NCI-H82 (cell line): ENCODE measurements around the gene FARS2.
"Not testable (repeated sequence)": the region's sequence is repeated elsewhere in the genome, so short reads cannot be mapped to it uniquely, and the experiment has no call there.

Experiments
- DNase-seq: peaks from one replicate; lab custom pipeline; 2025; lab: John Stamatoyannopoulos, UW

Gene FARS2

GRCh38 chr6:5765141-5765760, 503.9 kb downstream of the FARS2 start:
- DNase-seq: peak; percentile 33

DNA sequence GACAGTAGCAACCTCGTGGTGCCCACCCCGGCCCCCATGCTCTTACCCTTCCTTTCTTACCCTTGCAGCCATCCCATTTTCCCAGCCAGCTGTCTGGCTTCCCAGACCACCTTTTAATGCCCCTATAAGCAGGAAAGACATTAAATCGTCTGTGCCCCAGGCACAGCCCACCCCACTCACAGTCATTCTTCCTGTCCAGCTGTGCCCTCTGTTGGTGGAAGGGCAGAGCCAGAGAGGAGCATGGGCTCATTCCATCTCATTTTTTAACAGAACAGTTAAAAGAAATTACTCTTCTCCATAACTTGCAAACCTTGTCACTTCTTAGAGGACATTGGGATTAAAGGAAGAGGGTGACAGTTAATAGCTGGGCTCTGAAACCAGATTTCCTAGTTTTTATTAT, 504.9 kb downstream of the FARS2 start:
- peak; percentile 79 for DNase-seq

- no peak for DNase-seq
Observed at GRCh38 chr6:5767471-5767870, 506.2 kb downstream of the FARS2 start.

DNA sequence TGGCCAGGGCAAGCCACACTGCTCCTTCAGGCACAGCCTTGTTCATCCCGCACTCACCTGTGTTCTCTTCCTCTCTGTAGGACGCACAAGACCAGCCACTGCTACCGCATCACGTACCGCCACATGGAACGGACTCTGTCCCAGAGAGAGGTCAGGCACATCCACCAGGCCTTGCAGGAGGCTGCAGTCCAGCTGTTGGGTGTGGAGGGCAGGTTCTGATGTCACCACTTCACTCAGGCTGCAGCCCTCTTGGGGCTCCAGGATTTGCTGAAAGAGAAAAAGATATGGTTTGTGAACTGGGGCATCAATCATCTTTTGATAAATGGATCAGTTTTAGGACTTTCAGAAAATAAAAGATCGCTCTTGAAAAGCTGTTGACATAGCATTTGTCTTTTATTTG, 509.9 kb downstream of the FARS2 start:
- DNase-seq: no peak

GRCh38 chr6:5771759-5772390, 510.6 kb downstream of the FARS2 start:
- DNase-seq: no peak

DNA sequence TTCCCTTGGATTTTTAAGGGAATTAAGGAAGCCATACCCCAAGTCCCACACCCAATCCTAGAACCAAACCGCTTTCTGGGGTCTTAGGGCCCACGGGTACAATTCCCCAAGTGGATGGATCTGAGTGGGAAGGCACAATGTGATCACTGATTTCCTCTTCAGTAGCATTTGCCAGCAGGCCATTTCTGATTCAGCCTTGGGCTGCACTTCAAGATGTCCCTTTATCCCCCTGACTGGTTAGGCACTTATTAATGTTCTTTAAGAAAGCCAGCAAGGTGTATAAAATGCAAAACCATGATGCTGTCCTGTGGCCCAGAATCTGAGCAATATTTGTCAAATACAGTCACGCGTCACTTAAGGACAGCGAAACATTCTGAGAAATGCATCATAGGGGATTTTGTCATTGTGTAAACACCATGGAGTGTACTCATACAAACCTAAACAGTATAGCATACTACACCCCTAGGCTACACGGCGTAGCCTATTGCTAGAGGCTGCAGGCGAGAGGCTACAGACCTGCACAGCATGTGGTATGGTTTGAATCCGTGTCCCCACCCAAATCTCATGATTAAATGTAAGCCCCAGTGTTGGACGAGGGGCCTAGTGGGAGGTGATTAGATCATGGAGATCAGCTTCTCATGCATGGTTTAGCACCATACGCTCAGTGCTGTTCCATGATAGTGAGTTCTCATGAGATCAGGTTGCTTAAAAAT, 511.3 kb downstream of the FARS2 start:
- DNase-seq: no peak

- DNase-seq: no peak
Observed at GRCh38 chr6:5776104-5776503, 514.8 kb downstream of the FARS2 start.

DNA sequence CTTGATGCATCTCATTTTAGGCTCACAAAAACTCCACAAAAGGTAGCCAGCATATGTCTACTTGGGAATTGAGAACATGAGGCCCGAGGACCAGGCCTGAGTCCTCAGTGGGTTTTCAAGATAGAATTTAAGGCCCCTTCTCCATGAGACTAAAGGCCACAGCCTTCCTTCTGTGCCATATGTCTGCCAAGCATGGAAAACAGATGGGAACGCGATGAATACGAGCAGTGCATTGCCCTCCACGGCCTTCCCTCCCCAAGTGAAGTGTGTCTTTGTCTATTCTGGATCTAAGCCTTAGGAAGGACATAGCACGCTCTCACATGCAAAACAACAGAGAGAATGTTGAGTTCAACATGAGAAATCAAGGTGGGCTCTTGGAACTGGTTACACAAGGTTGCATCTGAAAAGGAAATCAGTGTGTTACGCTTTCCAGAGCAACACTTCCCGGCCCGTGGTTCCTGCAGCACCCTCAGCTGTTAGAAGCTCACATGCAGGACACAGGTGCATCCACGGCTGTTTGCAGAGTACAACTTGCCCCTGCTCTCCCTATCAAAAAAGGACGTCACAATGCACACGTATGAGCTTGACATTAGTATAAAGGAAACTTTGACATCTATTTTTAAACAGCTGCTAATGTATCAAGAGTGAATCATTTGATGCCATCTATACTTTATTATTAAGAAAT, 515.5 kb downstream of the FARS2 start:
- DNase-seq: peak; percentile 48

DNA sequence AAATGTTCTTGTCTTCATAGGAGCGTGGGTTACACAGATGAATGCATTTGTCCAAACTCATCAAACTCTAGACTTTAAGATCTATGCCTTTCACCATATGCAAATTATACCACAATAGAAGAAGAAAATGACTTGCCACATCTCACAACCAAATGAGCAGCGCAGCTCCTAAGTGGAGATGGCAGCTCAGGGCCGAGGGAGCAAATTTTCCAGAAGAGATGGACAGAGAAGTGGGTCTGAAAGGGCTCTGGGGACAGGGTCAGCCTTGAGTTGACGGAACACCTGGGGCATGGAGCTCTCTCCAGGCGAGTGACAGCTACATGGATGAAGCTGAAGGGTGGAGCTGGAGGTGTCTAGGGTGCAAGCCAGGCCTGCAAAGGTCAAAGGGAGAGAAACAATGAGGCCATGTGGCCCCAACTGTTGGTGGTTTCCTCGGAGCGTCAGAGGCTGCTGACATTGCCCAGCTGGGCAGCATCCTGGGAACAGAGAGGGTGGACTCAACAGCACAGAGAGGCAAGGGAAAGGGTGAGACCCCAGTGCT, 517.1 kb downstream of the FARS2 start:
- no peak for DNase-seq

GRCh38 chr6:5778906-5779305, 517.6 kb downstream of the FARS2 start:
- DNase-seq: no peak

GRCh38 chr6:5781019-5781418, 519.7 kb downstream of the FARS2 start:
- DNase-seq: no peak

GRCh38 chr6:5781966-5782556, 520.7 kb downstream of the FARS2 start:
- DNase-seq: no peak

DNA sequence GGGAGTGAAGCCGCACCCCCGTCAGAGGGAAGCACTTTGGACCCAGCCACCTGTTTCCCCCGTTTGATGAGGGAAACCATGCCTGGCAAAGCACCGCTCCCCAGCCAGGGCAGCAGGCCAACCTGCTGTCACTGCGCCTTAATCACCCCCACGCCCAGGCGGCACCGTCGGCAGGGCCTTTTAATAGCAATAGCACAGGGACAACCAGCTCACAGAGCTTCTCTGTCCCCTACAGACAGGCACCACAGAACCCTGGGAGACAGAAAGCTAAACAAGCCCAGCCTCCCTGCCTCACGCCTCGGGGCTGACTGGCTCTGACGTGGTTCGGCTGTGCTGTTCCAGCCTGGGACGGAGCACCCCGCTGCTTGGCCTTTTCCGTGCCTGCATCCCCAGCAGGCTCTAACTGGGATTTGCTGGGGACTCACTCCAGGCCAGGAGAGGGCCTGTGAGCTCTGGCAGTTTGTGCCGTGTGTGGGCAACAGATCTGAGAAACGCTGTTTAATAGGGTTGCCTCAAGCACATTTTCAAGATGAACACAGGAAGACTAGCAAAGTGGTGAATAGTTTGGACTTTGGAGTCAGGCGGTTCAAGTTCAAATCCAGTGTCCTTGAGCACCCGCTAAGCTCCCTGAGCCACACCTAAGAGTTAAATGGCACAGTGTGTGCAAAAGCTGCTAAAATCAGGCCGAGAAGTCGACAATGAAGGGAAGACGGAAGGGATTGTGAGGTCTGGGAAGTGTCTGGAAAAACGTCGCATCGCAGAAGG, 521.7 kb downstream of the FARS2 start:
- DNase-seq: peak; percentile 67

- DNase-seq: no peak
Observed at GRCh38 chr6:5783584-5784089, 522.3 kb downstream of the FARS2 start.

DNA sequence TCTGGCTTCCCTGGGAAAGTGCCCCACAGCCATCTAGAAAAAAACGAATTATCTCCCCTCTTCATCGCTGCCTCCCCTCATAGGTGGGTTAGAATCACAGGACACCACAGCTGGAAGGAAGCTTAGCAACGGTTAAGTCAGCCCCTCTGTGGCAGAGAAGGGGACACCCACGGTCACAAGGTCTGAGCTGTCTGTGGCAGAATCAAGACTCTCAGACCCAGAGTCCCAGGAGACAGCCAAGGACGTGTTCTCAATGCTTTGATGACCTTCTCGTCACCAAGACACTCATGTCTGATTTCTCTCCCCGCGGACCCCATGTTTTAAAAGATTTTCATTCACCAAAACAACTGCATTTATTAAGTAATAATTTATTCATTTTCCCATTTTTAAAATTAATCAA, 523.9 kb downstream of the FARS2 start:
- no peak for DNase-seq

- no peak for DNase-seq
Observed at GRCh38 chr6:5786321-5786968, 525.1 kb downstream of the FARS2 start.

DNA sequence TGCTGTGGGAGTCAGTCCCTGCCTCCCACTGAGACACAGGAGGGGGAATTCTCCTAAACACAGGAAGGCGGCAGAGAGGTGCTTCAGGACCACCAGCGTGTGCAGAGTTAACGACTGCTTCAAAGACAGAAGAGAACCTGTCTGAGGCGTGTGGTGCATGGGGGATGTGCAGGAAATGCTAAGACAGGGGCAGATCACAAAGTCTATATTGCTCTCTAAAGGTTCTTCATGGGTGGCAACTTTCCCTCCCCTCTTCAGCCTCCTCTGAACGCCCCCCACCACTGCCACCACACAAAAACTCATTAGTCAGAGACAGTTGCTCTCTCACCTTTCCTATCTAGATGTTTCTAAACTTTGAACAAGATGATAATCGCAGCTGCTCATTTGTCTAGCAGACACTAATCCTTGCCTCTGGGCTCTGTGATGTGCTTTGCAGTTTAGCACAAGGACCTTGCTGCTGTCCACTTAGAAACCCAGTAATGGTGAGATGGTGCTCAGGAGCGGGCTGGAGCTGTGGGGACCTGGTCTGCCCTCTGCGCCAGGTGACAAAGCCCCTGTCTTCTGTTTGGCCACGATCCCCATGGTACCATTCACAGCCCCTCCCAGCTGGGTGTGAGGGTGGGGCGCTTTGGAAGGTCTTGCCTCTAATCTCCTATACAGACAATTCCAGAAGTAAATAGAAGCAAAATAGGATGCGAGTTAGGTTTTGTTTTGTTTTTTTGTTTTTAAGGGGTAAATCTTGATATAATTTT, 525.8 kb downstream of the FARS2 start:
- peak; percentile 40 for DNase-seq

DNA sequence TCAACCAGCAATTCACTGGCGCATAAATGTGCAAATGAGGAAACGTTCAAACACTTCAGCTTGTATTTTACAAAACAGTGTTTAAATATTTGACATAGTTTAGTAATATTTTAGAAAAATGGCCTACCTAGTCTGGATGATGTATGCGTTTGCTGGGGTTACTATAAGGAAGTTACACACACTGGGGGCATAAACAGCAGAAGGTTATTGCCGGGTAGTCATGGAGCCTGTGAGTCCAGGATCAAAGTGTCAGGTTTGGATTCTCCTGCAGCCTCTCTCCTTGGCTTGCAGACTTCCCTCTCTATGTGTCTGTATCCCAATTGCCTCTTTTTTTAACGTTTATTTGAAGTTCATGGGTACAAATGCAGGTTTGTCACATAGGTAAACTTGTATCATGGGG, 528.1 kb downstream of the FARS2 start:
- DNase-seq: not testable (repeated sequence)

DNA sequence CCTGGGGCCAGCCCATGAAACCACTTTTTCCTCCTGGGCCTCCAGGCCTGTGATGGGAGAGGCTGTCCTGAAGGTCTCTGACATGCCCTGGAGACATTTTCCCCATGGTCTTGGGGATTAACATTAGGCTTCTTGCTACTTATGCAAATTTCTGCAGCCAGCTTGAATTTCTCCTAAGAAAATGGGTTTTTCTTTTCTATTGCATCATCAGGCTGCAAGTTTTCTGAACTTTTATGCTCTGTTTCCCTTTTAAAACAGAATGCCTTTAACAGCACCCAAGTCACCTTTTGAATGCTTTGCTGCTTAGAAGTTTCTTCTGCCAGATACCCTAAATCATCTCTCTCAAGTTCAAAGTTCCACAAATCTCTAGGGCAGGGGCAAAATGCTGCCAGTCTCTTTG, 535.2 kb downstream of the FARS2 start:
- DNase-seq: not testable (repeated sequence)

DNA sequence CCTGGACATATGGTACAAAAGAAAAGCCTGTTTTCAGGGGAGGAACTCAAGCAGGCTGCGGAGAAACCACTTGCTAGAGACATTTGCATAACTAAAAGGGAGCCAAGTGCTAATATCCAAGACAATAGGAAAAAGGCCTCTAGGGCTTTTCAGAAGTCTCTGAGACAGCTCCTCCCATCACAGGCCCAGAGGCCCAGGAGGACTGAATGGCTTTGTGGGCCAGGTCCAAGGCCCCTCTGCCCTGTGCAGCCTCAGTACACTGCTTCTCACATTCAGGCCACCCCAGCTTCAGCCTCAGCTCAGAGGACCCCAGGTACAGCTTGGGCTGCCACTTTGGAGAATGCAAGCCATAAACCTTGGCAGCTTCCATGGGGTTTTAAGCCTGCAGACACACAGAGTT, 545.1 kb downstream of the FARS2 start:
- not testable (repeated sequence) for DNase-seq
